PC-9 (cell line): ENCODE measurements around the gene WDR93.

Experiments
- EZH2 ChIP-seq: fragments of 200-600 bp; sonication (generic); IDR thresholded peaks from 2 replicates; pipeline ENCODE4 v1.8.0; 2017; ENCODE audit warnings: antibody characterized with exemption, low read depth
- TF ChIP-seq, protein P1 (sequence below): fragments of 200-600 bp; sonication (generic); conservative IDR thresholded peaks from 2 replicates; pipeline ENCODE4 v1.6.1; 2017; ENCODE audit warnings: mixed run types, antibody characterized with exemption, mild to moderate bottlenecking, moderate library complexity

GRCh38 chr15:89783861-89784685, 93.5 kb downstream of the WDR93 start:
- TF ChIP-seq, protein P1, sequence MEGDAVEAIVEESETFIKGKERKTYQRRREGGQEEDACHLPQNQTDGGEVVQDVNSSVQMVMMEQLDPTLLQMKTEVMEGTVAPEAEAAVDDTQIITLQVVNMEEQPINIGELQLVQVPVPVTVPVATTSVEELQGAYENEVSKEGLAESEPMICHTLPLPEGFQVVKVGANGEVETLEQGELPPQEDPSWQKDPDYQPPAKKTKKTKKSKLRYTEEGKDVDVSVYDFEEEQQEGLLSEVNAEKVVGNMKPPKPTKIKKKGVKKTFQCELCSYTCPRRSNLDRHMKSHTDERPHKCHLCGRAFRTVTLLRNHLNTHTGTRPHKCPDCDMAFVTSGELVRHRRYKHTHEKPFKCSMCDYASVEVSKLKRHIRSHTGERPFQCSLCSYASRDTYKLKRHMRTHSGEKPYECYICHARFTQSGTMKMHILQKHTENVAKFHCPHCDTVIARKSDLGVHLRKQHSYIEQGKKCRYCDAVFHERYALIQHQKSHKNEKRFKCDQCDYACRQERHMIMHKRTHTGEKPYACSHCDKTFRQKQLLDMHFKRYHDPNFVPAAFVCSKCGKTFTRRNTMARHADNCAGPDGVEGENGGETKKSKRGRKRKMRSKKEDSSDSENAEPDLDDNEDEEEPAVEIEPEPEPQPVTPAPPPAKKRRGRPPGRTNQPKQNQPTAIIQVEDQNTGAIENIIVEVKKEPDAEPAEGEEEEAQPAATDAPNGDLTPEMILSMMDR: no peak
- no peak for TF ChIP-seq EZH2
